ENCODE results near the gene EDARADD. TPM values are rescaled to one million over a fixed set of nuclear protein-coding genes. Genes with fewer than 3 reads are reported as not detected.

The EDARADD gene
- total RNA-seq, 2 experiments from 2014 or later, result not detected

GRCh38 chr1:236465959-236466303 is 71.8 kb downstream of the EDARADD start:
- Histone ChIP-seq H3K4me2 (ENCODE audit: low read length) (no peak overlapping the region), H4K20me1 (ENCODE audit: insufficient read depth, low read length) (no peaks in the 10 kb centered on the region), H3K4me1 (ENCODE audit: insufficient read depth, low read length, poor library complexity, severe bottlenecking) (peaks cover 4% of the 10 kb centered on the region), H3K79me2 (ENCODE audit: insufficient read depth, low read depth, low read length) (no peaks in the 10 kb centered on the region), H2AFZ (ENCODE audit: low read length) (no peak overlapping the region), H3K36me3 (ENCODE audit: insufficient read depth, low read length) (no peaks in the 10 kb centered on the region), H3K4me3 (ENCODE audit: low read depth, low read length, poor library complexity, severe bottlenecking) (no peak overlapping the region), H3K9me2 (ENCODE audit: insufficient read depth, low read length) (no peaks in the 10 kb centered on the region), H3K27ac (ENCODE audit: low read depth, low read length, poor library complexity, severe bottlenecking) (no peak overlapping the region), H3K9me3 (ENCODE audit: low read length) (no peaks in the 10 kb centered on the region)
- ChIA-PET POLR2A (interaction anchor here (1.0 kb wide), 1 partner anchor 204 kb away, joined by 4 read pairs; no protein-coding TSS in a partner anchor), CTCF (ENCODE audit: unreplicated experiment) (no interaction called here)
- DNase-seq (ENCODE audit: low spot score), result peak; percentile 6
- no TSS peak for BruUV-seq (replicated peaks)
- intact Hi-C loops (cut with micrococcal nuclease; ENCODE audit: unreplicated experiment), result no loop called here
- TF ChIP-seq, protein P1, sequence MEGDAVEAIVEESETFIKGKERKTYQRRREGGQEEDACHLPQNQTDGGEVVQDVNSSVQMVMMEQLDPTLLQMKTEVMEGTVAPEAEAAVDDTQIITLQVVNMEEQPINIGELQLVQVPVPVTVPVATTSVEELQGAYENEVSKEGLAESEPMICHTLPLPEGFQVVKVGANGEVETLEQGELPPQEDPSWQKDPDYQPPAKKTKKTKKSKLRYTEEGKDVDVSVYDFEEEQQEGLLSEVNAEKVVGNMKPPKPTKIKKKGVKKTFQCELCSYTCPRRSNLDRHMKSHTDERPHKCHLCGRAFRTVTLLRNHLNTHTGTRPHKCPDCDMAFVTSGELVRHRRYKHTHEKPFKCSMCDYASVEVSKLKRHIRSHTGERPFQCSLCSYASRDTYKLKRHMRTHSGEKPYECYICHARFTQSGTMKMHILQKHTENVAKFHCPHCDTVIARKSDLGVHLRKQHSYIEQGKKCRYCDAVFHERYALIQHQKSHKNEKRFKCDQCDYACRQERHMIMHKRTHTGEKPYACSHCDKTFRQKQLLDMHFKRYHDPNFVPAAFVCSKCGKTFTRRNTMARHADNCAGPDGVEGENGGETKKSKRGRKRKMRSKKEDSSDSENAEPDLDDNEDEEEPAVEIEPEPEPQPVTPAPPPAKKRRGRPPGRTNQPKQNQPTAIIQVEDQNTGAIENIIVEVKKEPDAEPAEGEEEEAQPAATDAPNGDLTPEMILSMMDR (conservative IDR thresholded peaks at IDR 0.05; ENCODE audit: low read length), result no peak
- no peak for TF ChIP-seq EZH2phosphoT487 (IDR thresholded peaks at IDR 0.05; ENCODE audit: borderline replicate concordance, low read depth, low read length)

GRCh38 chr1:236467327-236467641 is 73.2 kb downstream of the EDARADD start:
- no peak for DNase-seq (ENCODE audit: low spot score)
- H3K79me2 ChIP-seq (ENCODE audit: insufficient read depth, low read depth, low read length), result no peaks in the 10 kb centered on the region
- peaks cover 4% of the 10 kb centered on the region for H3K4me1 ChIP-seq (ENCODE audit: insufficient read depth, low read length, poor library complexity, severe bottlenecking)
- H3K9me3 ChIP-seq (ENCODE audit: low read length), result no peaks in the 10 kb centered on the region
- H2AFZ ChIP-seq (ENCODE audit: low read length), result no peak overlapping the region
- no TSS peak for BruUV-seq (replicated peaks)
- no peaks in the 10 kb centered on the region for H3K36me3 ChIP-seq (ENCODE audit: insufficient read depth, low read length)
- no peak overlapping the region for H3K4me3 ChIP-seq (ENCODE audit: low read depth, low read length, poor library complexity, severe bottlenecking)
- H4K20me1 ChIP-seq (ENCODE audit: insufficient read depth, low read length), result no peaks in the 10 kb centered on the region
- H3K9me2 ChIP-seq (ENCODE audit: insufficient read depth, low read length), result no peaks in the 10 kb centered on the region
- intact Hi-C loops (cut with micrococcal nuclease; ENCODE audit: unreplicated experiment), result no loop called here
- no peak overlapping the region for H3K27ac ChIP-seq (ENCODE audit: low read depth, low read length, poor library complexity, severe bottlenecking)
- H3K4me2 ChIP-seq (ENCODE audit: low read length), result no peak overlapping the region
- ChIA-PET CTCF (ENCODE audit: unreplicated experiment) (interaction anchor here (0.5 kb wide), 1 partner anchor 29 kb away, joined by 3 read pairs; no protein-coding TSS in a partner anchor), POLR2A (no interaction called here)
- TF ChIP-seq, protein P1 (conservative IDR thresholded peaks at IDR 0.05; ENCODE audit: low read length), result no peak
- no peak for TF ChIP-seq EZH2phosphoT487 (IDR thresholded peaks at IDR 0.05; ENCODE audit: borderline replicate concordance, low read depth, low read length)

DNA sequence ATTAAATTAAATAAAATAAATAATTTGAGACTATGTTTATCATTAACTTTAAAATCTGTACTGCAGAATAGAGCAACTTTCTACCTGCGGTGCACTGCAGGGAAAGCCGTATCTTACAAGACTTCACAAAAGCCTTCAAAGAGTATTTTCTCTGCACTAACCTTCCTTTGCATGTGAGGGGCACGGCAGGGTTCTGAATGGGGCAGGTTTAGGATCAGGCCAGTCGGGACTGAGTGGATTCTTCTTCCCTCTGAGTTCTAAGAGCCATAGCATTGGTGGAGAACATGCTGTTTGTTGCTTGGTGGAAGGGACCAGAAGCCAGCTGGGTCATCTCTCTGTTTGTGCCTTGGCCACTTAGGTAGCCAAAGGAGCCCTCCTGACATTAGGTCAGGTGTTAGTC is 74.5 kb downstream of the EDARADD start:
- Histone ChIP-seq H3K79me2 (ENCODE audit: insufficient read depth, low read depth, low read length) (no peaks in the 10 kb centered on the region), H3K9me2 (ENCODE audit: insufficient read depth, low read length) (no peaks in the 10 kb centered on the region), H3K4me3 (ENCODE audit: low read depth, low read length, poor library complexity, severe bottlenecking) (no peak overlapping the region), H3K4me1 (ENCODE audit: insufficient read depth, low read length, poor library complexity, severe bottlenecking) (peaks cover 4% of the 10 kb centered on the region), H3K27ac (ENCODE audit: low read depth, low read length, poor library complexity, severe bottlenecking) (no peak overlapping the region), H3K36me3 (ENCODE audit: insufficient read depth, low read length) (no peaks in the 10 kb centered on the region), H3K9me3 (ENCODE audit: low read length) (no peaks in the 10 kb centered on the region), H4K20me1 (ENCODE audit: insufficient read depth, low read length) (no peaks in the 10 kb centered on the region), H3K4me2 (ENCODE audit: low read length) (no peak overlapping the region), H2AFZ (ENCODE audit: low read length) (no peak overlapping the region)
- TF ChIP-seq, protein P1 (conservative IDR thresholded peaks at IDR 0.05; ENCODE audit: low read length), result no peak
- TF ChIP-seq EZH2phosphoT487 (IDR thresholded peaks at IDR 0.05; ENCODE audit: borderline replicate concordance, low read depth, low read length), result no peak
- intact Hi-C loops (cut with micrococcal nuclease; ENCODE audit: unreplicated experiment), result no loop called here
- ChIA-PET CTCF (ENCODE audit: unreplicated experiment) (no interaction called here), POLR2A (no interaction called here)
- BruUV-seq (replicated peaks), result no TSS peak
- no peak for DNase-seq (ENCODE audit: low spot score)
